ENCODE data around the gene PABPN1. TPM values are rescaled to one million over a fixed set of nuclear protein-coding genes. Genes with fewer than 3 reads are reported as not detected.

The PABPN1 gene
- 136 to 147 TPM (median 143 TPM) in 5 replicates for total RNA-seq (2022; extraction: Qiagen RNA extraction; ENCODE audit: low read depth)

DNA sequence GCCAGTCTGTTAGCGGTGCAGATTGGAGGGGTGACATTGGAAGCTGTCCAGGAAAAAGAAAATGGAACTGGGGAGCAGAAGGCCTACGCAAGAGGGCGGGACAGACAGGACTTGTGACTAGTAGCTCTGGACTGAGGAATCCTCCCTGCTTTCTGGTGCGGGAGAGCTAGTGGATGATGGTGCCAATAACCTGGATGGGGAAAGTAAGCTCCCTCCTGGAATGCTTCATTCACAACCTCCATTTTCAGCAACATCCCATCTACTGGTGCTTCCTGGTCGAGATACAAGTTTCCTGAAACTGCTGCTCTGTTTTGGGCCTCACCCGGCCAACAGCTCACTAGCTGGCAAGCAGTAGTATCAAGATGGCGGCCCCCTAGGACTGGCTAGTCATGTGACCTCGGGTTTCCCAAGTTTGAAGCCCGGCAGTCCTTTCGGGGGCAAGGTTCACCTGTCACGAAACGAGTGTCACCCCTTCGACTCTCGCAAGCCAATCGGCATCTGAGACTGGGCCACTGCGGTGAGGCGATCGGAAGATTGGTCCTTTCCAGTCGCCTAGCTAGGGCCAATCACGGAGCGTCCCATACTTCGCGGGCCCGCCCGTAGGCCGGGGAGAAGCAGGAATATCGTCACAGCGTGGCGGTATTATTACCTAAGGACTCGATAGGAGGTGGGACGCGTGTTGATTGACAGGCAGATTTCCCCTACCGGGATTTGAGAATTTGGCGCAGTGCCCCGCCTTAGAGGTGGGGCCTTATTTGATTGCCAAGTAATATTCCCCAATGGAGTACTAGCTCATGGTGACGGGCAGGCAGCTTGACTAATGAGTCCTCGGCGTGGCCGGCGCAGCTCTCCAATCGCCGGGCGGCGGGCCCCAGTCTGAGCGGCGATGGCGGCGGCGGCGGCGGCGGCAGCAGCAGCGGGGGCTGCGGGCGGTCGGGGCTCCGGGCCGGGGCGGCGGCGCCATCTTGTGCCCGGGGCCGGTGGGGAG is at the start of gene PABPN1:
TSS of gene PABPN1 (plus strand) at position 874 of the 988 bp plus-strand sequence. CDS start at position 887, 13 bp downstream.

DNA sequence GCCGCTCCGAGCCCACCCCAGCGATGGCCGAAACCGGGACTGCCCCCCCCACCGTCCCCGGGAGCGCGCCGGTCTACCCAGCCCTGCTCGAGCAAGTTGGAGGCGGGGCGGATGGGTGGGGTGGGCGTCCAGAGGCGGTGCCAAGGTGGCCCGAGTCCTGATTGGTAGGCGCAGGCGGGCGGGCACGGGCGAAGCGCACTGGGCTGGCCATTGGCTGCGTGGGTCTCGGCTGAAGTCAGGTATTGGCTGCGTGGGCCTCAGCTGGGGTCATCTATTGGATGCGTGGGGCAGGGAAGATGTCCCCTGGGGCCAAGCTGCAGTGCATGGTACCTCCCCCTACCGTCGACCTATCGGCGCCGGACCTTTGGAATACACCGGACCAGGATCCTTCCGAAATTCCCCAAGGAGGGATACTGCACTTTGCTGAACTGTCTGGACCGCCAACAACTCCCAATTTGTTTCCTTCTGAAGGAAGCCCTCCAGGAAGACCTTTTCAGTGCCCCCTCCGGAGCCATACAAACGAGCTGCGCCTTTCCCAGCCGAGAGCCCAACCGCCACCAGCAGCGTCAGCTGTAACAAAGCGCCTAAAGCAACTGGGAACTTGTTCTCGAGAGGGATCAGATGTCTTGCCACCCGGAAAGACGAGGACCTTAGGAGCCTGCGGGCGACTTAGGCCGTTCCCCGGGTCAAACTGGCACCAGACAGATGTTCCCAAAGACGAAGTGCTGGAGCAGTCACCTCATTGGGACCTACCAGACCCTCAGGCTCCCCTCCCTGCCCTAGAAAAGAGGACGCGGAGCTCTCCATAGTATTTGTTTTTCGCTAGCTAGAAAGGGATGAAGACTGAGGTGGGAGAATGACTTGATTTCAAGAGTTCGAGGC is 35.0 kb upstream of the PABPN1 start, which contains the start of gene HOMEZ:
TSS of gene HOMEZ (minus strand) at position 113 of the 882 bp plus-strand sequence. CDS start 180 bp downstream, outside the sequence.

DNA sequence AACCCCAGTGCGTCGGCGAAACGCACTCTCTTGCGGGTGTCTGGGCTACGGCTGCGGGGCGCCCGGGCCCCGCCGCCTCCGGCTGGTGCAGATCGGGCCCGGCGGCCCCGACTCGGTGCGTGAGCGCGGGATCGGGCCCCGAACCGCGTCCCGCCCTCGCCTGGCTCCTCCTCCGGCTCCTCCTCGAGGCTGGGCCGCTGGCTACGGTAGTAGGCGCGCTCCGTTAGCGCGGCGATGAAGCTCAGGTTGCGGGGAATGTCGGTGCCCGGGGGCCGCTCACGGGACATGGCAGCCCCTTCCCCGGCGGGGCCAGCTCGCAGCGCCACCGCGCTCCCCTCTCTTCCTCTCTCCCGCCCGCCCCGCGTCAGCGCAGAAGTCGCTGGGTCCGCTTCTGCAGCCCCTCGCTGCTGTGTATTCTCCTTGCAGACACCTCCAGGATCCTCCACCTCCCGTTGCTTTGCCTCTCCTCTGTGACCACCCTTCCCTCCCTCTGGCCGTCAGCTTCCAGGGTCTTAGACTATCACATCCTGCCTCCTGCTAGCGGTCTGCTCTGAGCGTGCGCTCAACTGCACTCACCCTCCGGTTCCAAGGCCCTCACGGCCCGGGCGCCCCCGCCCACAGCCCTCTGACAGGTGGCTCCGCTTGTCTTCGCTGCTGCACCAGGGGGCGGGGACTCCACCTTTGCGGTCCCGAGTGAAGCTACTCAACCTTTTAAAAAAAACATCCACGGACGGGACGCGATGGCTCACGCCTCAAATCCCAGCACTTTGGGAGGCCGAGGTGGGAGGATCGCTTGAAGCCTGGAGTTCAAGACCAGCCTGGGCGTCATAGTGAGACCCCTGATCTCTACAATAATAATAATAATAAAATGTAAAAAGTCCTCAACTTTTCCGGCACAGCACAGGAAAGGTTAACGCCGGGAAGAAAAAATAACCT is 18.7 kb upstream of the PABPN1 start, which contains the start of gene PPP1R3E:
TSS of gene PPP1R3E (minus strand) at position 570 of the 936 bp plus-strand sequence. CDS start at position 287, 283 bp downstream.

GRCh38 chr14:23306412-23307145 is 14.7 kb upstream of the PABPN1 start, which contains the start of gene BCL2L2:
Gene BCL2L2, plus strand, starts transcription at chr14:23306833. Its CDS starts 935 bp downstream, at chr14:23307768.

DNA sequence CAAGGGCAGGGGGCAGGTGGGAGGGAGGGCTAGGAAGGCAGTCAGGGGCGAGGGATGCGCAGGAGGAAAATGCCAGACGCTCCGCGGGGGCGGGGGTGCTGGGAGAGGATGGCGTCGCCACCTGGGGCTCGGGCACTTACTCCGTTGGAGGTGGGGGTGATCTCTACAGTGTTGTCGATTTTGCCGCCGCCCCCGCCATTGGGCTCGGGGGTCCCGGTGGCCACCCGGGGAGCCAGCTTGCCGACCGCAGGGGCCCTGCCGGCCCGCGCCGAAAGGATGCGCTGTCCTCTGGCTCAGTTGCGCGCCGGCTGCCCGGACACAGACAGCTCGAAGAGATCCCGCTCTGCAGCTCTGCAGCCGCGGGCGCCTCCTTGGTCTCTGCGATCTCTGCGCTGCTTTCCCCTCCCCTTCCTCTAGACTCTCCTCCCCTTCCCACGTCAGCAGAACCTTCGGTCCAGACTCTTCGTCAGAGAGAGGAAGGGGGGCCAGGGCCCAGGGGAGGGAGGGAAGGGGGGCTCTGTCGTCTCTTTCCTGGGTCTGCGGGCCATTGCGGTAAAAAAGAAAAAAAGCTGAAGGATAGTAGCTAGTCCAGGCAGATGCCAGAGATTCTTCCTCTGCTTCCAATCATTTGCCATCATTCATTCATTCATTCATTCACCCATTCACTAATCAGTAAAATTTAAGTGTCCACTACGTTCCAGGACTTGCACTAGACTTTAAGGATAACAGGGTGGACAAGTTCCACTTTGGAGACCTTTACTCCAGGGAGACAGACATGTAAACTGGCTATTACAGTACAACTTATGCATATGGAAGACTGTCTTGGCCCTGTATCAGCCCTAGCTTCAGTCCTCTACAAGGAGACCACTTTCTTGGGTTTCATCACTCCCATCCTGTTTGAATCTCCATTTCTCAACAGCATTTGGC is 31.5 kb downstream of the PABPN1 start, which contains the start of gene SLC22A17:
TSS of gene SLC22A17 (minus strand) at position 382 of the 927 bp plus-strand sequence.

GRCh38 chr14:23365036-23365731 is 43.9 kb downstream of the PABPN1 start, which contains the start of gene EFS:
Gene EFS, minus strand, starts transcription at chr14:23365172. Its CDS starts 147 bp downstream, at chr14:23365025.

GRCh38 chr14:23372509-23372908 is 51.3 kb downstream of the PABPN1 start, which contains the start of gene IL25:
Gene IL25, plus strand, starts transcription at chr14:23372809.

Other genes starting within 250 kb of the PABPN1 start
- gene ACIN1, start 226.3 kb upstream of the PABPN1 start, total RNA-seq (2022; extraction: Qiagen RNA extraction; ENCODE audit: low read depth), result 90.7 to 99.8 TPM (median 94.7 TPM) in 5 replicates
- 82.2 to 117 TPM (median 99.3 TPM) in 5 replicates for gene C14orf119, start 226.0 kb upstream of the PABPN1 start, total RNA-seq (2022; extraction: Qiagen RNA extraction; ENCODE audit: low read depth)
- not detected in 5 replicates for gene CIROP, start 216.5 kb upstream of the PABPN1 start, total RNA-seq (2022; extraction: Qiagen RNA extraction; ENCODE audit: low read depth)
- gene CEBPE, start 202.2 kb upstream of the PABPN1 start, total RNA-seq (2022; extraction: Qiagen RNA extraction; ENCODE audit: low read depth), result not detected in 5 replicates
- gene SLC7A8, start 137.8 kb upstream of the PABPN1 start, total RNA-seq (2022; extraction: Qiagen RNA extraction; ENCODE audit: low read depth), result 0.82 to 2.4 TPM (median 1.2 TPM) in 5 replicates
- gene RNF212B, start 83.5 kb upstream of the PABPN1 start, total RNA-seq (2022; extraction: Qiagen RNA extraction; ENCODE audit: low read depth), result not detected in 5 replicates
- gene HOMEZ, start 35.3 kb upstream of the PABPN1 start, total RNA-seq (2022; extraction: Qiagen RNA extraction; ENCODE audit: low read depth), result 5.4 to 9.4 TPM (median 8.3 TPM) in 5 replicates
- gene PPP1R3E, start 18.6 kb upstream of the PABPN1 start, total RNA-seq (2022; extraction: Qiagen RNA extraction; ENCODE audit: low read depth), result 2.9 to 4.4 TPM (median 3.4 TPM) in 5 replicates
- gene BCL2L2, start 14.6 kb upstream of the PABPN1 start, total RNA-seq (2022; extraction: Qiagen RNA extraction; ENCODE audit: low read depth), result 14.6 to 20.4 TPM (median 18.5 TPM) in 5 replicates
- 6.3 to 7.7 TPM (median 6.6 TPM) in 5 replicates for gene SLC22A17, start 31.4 kb downstream of the PABPN1 start, total RNA-seq (2022; extraction: Qiagen RNA extraction; ENCODE audit: low read depth)
- gene EFS, start 43.7 kb downstream of the PABPN1 start, total RNA-seq (2022; extraction: Qiagen RNA extraction; ENCODE audit: low read depth), result not detected in 5 replicates
- gene IL25, start 51.4 kb downstream of the PABPN1 start, total RNA-seq (2022; extraction: Qiagen RNA extraction; ENCODE audit: low read depth), result not detected in 5 replicates
- not detected in 5 replicates for gene CMTM5, start 55.6 kb downstream of the PABPN1 start, total RNA-seq (2022; extraction: Qiagen RNA extraction; ENCODE audit: low read depth)
- 0.02 to 0.03 TPM in 2 of 5 replicates, not detected in the others for gene MYH6, start 86.8 kb downstream of the PABPN1 start, total RNA-seq (2022; extraction: Qiagen RNA extraction; ENCODE audit: low read depth)
- not detected in 5 replicates for gene MYH7, start 114.2 kb downstream of the PABPN1 start, total RNA-seq (2022; extraction: Qiagen RNA extraction; ENCODE audit: low read depth)
- 61.1 to 68.9 TPM (median 63.1 TPM) in 5 replicates for gene NGDN, start 148.2 kb downstream of the PABPN1 start, total RNA-seq (2022; extraction: Qiagen RNA extraction; ENCODE audit: low read depth)
- gene ZFHX2, start 230.3 kb downstream of the PABPN1 start, total RNA-seq (2022; extraction: Qiagen RNA extraction; ENCODE audit: low read depth), result 0.63 to 1.4 TPM (median 0.75 TPM) in 5 replicates
- 11.1 to 13.5 TPM (median 11.7 TPM) in 5 replicates for gene THTPA, start 234.8 kb downstream of the PABPN1 start, total RNA-seq (2022; extraction: Qiagen RNA extraction; ENCODE audit: low read depth)
- 35.3 to 56.4 TPM (median 46.8 TPM) in 5 replicates for gene AP1G2, start 246.3 kb downstream of the PABPN1 start, total RNA-seq (2022; extraction: Qiagen RNA extraction; ENCODE audit: low read depth)

All from A549 treated with GW870086 at 1 μM for 4 hours (cell line).